Measurements from ENCODE around the gene TUBA4A.
A peak's percentile ranks its signal among the peaks of the same experiment; 100 is the strongest.

TUBA4A gene

DNA sequence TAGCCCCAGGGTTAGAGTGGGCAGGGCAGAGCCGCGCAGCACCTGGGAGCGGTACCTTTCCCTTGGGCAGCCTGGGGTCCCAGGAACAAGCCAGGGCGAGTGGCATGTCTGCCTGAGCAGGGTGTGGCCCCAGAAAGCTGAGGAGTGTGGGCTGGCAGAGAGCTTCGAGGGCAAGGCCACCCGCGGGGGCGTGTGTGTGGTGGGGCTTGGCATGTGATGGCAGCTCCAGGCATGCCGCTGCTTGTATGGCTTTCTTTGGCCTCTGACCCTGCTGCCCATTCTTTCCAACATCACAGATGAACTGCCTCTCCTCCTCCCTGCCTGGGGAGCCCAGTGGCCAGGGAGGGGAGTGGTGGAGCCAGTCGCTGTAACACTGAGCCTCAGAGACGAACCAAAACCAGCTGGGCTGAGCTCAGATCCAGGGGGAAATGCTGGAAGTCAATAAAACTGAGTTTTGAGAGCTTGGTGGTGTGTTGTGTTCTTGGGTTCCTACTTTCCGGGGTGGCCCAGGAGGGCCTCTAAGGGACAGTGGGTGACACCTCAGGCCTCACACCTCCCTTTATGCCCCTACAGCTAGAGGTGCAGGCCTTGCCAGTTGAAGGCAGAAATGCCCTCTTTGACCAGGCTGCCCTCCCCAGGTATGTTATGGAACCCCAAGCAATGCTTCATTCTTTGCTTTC, 32.9 kb upstream of the TUBA4A start:
- peak; percentile 17 for DNase-seq (ENCODE audit: low read depth)

DNA sequence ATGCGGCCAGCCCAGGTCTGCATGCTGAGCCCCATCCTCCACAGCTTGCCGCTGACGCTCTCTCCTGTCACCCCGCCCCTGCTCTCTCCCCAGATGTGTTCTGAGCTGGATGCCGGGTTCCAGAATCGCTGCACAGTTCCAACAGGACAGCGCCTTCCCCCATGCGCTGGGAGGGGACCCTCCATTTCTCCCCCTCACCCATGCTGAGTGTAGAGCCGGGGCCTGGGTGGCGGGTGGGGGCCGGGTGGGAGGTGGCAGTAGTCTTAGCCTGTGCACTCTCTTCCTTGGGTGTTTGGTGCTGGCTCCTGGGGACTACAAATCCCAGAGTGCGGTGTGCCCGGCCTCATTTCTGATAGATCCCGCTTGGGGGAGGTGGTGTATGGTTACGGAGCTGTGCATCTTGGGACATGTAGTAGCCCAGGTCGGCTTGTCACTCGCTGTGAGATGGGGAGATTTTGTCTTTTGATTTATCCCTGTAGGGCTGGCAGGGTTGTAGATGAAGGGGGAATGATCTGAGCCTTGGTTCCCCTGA, 32.2 kb upstream of the TUBA4A start:
- peak; percentile 72 for DNase-seq (ENCODE audit: low read depth)

DNA sequence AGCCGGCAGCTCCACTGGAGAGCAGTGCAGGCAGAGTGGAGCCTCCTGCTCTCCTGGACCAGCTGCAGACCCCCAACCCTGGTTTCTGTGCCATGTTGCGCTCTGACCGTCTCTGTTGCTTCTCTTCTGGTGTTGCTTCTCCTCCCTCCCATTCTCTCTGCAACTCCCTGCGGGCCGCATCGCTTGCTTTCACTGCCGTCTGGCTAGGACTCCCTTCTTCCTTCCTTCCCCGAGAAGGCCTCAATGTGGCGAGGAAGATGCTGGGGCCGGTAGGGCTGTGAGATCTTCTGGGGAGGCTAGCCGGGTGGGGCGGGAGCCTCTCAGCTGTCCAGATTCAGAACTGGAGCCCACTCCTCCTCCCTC, 31.6 kb upstream of the TUBA4A start:
- no peak for DNase-seq (ENCODE audit: low read depth)

DNA sequence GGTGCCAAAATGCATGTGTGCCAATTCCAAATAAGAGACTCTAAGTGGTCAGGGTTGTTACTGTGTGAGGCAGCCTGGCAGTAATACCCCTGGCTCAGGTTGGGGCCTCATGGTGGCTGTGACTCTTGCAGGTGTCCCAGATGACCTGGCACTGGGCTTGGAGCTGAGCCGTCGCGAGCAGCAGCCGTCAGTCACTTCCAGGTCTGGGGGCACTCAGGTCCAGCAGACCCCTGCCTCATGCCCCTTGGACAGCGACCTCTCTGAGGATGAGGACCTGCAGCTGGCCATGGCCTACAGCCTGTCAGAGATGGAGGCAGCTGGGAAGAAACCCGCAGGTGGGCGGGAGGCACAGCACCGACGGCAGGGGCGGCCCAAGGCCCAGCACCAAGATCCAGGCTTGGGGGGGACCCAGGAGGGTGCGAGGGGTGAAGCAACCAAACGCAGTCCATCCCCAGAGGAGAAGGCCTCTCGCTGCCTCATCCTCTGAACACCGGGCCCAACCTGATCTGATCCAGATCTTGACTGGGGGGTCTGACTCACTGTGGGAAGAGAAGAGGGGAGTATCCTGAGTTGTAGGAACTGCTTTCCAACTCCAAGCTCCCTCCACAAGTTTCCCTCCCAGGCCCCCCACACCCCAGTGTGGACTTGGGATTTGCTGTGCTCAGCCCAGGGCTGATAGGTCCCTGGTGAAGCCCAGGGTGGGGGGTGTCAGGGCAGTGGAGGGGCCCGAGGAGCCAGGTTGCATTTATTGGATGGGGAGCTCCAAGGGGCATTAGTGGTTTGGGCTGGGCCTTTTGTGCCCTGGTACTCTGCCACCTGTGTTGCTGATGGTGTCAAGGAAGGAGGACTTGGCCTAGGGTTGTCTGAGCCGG, 31.0 kb upstream of the TUBA4A start:
- DNase-seq (ENCODE audit: low read depth), result no peak

DNA sequence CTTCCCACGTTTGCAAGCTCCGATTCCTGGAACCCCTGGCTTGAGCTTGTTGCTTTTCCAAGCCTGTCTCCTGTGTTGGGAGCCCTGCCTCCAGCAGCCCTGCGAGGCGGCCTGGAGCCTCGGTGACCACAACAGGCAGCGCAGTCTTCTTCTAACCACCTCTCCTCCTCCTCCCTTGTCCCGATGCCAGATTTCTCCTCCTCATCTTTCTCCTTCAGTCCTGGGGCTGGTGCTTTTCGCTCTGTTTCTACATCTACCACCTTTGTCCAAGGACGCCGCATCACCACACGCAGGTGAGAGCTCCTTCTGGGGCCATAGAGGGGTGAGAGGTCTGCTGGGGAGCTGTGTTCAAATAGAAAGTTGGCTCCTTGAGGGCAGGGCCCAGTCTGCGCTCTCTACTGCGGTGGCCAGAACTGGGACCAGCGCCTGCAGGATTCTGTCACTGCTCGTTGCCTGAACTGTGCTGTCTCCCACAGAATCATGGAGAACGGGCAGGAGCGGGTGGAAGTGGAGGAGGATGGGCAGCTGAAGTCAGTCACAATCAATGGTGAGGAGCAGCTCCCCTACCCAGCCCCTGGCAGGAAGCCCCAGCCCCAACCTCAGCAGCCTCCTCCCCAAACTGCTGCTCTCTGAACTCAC, 29.3 kb upstream of the TUBA4A start:
- DNase-seq (ENCODE audit: low read depth), result no peak

DNA sequence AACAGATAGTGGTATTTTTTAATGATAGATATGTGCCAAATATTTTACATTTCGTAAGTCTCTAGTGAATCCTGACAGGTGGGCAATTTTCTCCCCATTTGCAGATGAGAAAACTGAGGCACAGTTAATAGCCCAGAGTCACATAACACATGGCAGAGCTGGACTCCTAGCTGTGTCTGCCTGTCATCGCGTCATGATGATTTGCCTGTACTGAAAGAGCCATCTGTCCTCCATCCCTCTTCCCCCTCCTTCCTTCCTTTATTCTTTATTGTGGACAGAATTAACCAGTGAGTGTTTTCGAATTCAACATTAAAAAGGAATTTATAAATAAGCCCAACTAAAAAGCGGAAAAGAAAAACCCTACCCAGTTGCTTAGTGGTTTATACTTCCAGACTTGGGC, 28.7 kb upstream of the TUBA4A start:
- no peak for DNase-seq (ENCODE audit: low read depth)

DNA sequence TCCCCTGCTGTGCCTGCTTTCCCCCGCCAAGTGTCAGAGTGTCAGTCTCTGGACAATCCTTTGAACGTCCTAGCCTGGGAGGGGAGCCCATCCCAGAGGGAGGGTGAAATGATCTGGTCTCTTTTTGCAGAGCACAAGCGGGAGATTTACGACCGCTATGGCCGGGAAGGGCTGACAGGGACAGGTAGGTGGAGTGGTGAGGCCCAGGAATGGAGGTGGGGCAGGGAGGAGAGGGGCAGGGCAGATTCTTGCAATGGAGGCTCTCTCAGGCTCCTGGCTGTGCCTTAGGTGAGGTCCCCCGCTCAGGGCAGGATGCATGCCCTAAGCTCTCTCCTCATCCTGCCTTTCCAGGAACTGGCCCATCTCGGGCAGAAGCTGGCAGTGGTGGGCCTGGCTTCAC, 27.9 kb upstream of the TUBA4A start:
- DNase-seq (ENCODE audit: low read depth), result no peak

DNA sequence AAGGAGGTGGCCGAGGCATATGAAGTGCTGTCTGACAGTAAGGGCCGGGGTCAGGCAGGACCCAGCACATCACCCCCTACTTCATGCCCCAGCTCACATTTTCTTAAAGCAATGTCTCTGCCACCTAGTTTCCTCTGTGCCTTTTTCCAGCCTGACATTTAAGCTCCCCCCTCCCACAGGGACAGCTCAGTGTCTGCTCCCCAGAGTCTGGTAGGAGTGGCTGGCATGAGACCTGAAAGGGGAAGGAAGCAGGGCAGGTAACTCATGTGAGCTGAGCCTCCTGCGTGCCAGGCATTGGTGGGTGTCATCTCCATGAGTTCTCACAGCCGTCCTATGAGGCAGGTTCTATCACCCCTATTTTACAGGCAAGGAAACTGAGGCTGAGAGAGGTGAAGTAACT, 26.9 kb upstream of the TUBA4A start:
- no peak for DNase-seq (ENCODE audit: low read depth)

DNA sequence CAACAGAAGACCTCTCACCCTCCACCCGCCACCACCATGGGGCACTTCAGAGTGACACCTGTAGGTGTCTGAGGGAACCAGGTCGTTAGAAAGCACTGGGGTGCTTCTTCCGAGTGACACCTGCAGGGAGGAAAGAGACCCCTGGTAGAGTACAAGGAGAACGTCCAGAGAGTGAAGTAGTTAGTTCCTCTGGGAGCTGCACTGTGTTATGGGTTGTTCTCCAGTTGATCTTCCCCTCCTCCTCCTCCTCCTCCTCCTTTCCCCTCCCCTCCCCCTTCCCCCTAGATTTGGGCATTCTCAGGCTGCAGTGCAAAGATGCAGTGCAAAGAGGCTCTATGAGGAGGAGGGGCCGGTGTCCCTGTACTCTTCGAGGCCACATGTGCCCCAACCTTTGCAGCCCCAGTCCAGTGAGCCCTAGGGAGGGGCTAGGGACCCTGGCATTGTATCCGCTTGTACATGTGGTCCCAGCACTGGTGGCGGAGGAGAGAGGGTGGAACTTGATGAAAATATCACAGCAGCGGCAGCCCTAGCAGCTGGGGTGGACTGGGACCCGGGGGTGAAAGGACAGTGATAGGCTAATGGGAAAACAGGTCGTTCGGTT, 26.3 kb upstream of the TUBA4A start:
- DNase-seq (ENCODE audit: low read depth), result no peak

DNA sequence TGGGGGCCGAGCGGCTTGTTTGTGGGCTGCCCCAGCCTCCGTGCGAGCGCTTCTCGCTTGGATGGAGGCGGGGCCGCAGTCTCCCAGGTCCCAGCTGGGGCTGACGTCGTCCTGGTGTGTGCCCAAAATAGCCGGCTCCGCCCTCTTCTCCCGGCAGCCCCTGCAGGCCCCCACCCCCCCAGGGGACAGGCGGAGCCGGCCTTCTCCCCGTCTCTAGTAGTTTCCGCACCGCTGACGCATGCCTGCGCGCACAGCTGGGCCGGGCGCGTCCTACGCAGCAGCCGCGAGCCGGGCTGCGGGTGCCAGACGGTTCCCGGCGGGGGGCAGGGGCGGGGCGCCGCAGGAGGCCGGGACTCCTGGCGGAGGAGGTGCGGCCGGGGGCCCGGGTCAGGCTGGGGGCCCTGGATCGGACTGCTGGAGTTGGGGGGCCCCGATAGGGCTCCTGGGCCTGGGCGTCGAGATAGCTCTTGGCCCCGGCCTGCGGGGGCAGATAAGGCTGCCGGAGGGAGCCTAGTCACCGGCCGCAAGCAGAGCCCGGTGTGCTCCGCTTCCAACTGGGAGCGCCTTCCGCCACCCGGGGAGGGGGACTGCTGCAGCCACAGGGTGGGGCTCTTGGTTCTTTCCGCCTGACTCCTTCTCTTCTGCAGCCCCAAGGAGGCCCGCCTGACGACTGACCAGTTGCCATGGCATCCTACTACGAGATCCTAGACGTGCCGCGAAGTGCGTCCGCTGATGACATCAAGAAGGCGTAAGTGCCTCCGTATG, 25.6 kb upstream of the TUBA4A start, which contains the start of gene DNAJB2:
DNAJB2 (plus strand) TSS at position 216 of the 765 bp plus-strand sequence; CDS start at position 684, 468 bp downstream.
- peak; percentile 97 for DNase-seq (ENCODE audit: low read depth)

DNA sequence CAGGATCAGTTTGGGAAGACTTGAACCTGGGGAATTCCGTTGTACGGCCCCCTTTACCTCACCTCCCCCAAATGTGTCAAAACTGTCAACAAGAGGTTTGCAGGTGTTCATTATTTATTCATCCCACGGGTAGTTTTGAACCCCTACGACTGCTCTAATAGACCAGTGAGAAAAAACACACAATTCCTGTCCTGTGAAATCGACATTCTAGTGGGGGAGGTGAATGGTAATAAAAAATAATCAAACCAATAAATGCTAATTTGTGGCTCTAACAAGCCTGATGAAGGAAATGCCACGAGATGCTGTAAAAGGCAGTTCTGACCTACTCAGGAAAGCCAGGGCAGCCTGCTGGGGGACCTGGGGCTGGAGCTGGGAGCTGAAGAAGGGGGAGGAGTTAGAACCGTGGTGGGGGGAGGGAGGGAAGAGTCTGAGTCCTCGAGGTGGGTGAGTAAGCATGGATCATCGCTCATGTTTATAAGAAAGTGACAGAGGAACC, 25.0 kb upstream of the TUBA4A start:
- DNase-seq (ENCODE audit: low read depth), result no peak

DNA sequence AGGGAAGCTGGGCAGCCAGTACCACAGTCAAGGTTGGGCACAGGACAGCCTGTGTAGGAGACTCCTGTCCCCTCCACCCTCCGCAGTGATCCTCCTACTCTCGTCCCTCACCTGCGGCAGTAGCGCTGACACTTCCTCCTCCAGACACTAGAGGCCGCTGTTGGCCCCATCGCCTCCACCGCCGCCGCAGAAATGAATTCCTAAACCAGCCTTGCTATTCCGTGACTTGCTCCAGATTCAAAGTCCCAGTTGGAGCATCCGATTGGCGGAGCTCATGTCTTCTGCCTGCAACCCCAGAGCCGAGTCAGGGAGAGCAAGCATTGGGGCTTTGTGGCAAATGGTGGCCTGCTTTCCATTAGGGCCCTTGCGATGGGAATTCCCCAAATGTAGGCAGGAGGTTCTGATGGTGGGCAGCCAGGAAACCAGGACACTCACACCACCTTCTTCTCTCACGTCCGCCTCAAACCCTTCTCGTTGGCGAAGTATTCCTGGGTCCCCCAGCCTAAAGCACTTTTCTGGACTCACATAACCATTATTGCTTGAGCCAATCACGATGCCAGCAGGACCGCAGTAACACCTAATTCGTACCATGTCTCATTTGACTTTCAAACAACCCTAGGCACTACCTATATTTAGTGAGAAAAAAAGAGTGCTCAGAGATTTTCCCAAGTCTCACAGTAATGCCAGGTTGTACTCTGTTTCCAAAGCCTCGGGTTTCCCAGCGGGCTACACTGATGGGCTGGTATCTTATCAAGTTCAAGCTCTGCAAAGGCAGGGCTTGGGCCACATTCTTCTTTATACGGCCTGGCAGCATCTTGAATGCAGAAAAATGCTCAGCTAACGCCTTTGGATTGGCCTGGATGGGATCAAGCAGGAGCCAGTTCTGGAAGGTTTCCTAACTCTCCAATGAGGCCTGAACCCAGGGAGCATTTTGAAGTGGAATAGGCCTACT, 24.3 kb upstream of the TUBA4A start:
- peak; percentile 51 for DNase-seq (ENCODE audit: low read depth)

DNA sequence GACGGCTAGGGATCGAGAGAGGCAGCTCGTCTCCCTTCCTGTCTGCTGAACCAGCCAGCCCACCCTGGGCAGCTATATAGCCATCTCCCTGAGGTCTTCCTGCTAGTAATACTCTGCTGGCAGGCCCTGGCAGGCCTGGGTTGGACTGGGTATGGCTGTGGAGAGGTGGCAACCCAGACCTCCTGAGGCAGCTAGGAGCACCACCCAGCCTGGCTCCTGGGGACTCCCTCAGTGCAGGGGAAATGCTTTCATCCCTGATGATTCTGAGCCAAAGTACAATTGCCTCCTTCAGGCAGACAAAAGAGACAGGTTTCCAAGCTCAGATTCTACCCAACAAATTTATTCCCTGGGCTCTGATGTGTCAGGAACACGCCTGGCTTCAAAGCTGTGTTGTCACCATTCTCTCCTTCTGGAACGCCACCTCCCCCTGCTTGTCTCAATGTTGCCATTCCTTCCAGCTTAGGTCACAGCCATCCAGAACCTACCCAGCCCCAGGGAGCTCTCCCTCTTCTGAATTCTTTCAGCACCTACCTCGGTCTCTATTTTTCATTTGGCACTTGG, 20.7 kb upstream of the TUBA4A start:
- peak; percentile 14 for DNase-seq (ENCODE audit: low read depth)

DNA sequence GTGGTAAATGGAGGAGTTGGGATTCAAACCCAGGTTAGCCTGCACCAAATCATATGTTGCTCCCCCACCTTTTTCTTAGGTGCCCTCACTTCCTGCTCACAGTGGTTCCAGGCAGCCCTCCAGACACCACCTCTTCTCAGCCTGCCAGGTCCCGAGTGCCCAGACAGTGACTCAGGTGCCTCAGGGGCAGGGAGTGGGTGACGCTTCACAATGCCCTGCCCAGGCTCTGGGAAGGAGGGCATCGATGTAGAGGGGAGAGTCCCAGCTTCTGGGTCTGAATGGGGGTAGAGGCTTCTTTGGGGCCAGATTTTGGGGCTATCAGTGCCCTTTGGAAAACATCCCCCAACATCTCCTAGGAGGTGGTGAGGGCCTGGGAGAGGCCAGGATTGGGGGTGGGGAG, 20.2 kb upstream of the TUBA4A start:
- no peak for DNase-seq (ENCODE audit: low read depth)

DNA sequence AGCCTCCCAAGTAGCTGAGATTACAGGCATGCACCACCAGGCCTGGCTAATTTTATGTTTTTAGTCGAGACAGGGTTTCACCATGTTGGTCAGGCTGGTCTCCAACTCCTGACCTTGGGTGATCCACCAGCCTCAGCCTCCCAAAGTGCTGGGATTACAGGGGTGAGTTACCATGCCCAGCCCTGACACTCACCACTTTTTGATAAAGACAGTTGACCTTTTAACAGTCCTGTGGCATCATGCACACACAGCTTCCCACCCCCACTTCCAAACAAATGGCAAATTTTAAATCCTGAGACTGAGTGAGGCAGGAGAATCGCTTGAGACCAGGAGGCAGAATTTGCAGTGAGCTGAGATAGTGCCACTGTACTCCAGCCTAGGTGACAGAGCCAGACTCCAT, 19.3 kb upstream of the TUBA4A start:
- no peak for DNase-seq (ENCODE audit: low read depth)

DNA sequence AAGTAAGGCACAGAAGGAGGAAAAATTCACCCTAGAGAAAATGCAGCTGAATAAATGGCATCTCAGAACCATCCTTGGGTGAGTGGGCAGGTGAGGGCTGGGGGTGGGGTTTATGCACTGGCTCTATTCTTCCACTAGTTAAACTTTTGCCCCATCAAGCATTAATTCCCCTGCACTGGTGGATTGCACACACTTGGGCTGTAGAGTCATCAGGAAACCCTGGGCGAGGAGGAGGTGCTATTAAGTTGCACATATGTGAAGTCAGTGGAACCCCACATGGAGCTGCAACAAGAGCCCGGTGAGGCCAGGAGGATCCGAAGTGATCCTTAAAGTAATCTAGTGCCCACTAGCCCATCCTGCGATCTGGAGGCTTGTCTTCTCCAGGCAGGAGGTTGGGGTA, 18.6 kb upstream of the TUBA4A start:
- no peak for DNase-seq (ENCODE audit: low read depth)

DNA sequence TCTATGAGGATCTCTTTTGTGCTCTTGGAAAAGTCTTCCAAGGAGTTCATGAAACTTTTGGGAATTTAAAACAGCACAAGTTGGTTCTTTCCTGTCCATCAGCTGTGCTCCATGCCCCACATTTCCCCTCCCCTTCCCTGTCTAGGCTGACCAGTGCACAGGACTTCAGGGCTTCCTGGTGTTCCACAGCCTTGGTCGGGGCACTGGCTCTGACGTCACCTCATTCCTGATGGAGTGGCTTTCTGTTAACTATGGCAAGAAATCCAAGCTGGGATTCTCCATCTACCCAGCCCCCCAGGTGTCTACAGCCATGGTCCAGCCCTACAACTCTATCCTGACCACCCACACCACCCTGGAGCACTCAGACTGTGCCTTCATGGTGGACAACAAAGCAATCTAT, 17.3 kb upstream of the TUBA4A start:
- DNase-seq (ENCODE audit: low read depth), result no peak

DNA sequence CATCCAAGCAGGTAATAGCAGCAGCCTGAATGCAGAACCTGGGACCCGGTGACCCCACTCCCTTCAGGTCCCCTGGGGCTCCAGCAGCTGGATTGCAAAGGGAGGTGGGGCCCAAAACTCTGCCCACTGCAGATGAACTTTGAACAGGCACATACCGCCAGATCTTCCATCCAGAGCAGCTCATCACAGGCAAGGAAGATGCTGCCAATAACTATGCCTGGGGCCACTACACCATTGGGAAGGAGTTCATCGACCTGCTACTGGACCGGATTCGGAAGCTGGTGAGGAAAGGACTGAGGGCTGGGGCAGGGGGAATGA, 16.3 kb upstream of the TUBA4A start:
- no peak for DNase-seq (ENCODE audit: low read depth)

DNA sequence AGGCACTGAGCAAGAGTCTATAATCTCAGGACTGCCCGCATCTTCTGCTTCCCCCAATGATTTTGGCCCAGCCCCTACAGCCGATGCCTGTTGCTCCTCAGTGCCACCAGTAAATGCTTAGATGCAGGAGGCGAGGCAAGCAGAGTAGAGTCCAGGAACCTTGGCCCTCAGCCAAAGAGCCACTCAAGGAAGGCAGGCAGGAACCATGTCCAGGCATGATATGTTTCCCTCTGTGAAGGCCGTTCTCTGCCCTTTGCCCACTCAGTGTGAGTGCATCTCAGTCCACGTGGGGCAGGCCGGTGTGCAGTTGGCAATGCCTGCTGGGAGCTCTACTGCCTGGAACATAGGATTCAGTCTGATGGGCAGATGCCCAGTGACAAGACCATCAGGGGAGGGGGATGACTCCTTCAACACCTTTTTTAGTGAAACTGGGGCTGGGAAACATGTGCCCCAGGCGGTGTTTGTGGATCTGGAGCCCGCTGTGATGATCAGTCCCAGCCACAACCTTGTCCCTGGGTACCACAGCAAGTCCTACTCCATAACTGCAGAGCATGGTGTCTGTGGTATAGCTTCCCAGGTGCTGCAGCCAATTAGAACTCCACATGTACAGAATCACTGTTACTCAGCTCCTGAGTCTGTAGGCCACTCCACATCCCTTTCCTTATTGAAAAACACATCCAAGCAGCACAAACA, 15.8 kb upstream of the TUBA4A start:
- no peak for DNase-seq (ENCODE audit: low read depth)

DNA sequence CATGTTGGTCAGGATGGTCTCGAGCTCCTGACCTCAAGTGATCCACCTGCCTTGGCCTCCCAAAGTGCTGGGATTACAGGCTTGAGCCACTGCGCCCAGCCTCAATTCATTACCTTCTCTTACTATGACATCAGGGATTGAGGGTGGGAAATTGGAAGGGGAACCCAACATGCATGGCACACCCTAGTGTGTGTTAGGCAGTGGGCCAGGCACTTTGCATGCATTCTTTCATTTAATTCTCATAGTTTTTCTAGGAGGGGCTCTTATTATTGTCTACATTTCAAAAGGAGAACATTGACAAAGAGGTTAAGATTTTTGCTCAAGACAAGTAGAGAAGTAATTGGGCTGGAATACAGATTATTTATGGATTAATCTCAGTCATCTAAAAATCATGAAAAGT, 14.6 kb upstream of the TUBA4A start:
- no peak for DNase-seq (ENCODE audit: low read depth)
